Loucy (cell line): ENCODE results near the gene TNFRSF14.

Experiments used
- H2AFZ ChIP-seq: fragments of 200-600 bp; sonication (generic); 2 replicates; pipeline ENCODE4 v1.6.0; 2016; ENCODE audit warnings: antibody characterized with exemption, mild to moderate bottlenecking, low read length, moderate library complexity
- H3F3A ChIP-seq: fragments of 200-600 bp; 2 replicates; pipeline ENCODE4 v1.6.0; 2016; ENCODE audit warnings: antibody characterized with exemption, low read depth, mild to moderate bottlenecking
- H3K27me3 ChIP-seq: fragments of 200-600 bp; sonication (generic); 2 replicates; pipeline ENCODE4 v1.6.1; 2014; ENCODE audit warnings: low read length, mild to moderate bottlenecking; ENCODE audit not compliant: insufficient read depth, poor library complexity, severe bottlenecking
- H3K36me3 ChIP-seq: fragments of 200-600 bp; sonication (generic); 2 replicates; pipeline ENCODE4 v1.6.1; 2016; ENCODE audit warnings: low read length; ENCODE audit not compliant: insufficient read depth
- H3K4me1 ChIP-seq: fragments of 200-600 bp; sonication (generic); 2 replicates; pipeline ENCODE4 v1.5.1; 2014; ENCODE audit warnings: low read length, mild to moderate bottlenecking; ENCODE audit not compliant: insufficient read depth, poor library complexity, severe bottlenecking
- H3K4me2 ChIP-seq: fragments of 200-600 bp; sonication (generic); 2 replicates; pipeline ENCODE4 v1.6.0; 2014; ENCODE audit warnings: antibody characterized with exemption, low read length, low read depth, mild to moderate bottlenecking; ENCODE audit not compliant: poor library complexity, severe bottlenecking
- H3K4me3 ChIP-seq: fragments of 200-600 bp; sonication (generic); 2 replicates; pipeline ENCODE4 v1.5.1; 2014; ENCODE audit warnings: low read length, mild to moderate bottlenecking, mixed read lengths; ENCODE audit not compliant: poor library complexity, severe bottlenecking
- H3K79me2 ChIP-seq: fragments of 200-600 bp; sonication (generic); 2 replicates; pipeline ENCODE4 v1.6.1; 2014; ENCODE audit warnings: low read length; ENCODE audit not compliant: insufficient read depth
- H3K9ac ChIP-seq: fragments of 200-600 bp; sonication (generic); 2 replicates; pipeline ENCODE4 v1.6.0; 2014; ENCODE audit warnings: mild to moderate bottlenecking, low read depth, low read length, moderate library complexity; ENCODE audit not compliant: poor library complexity, severe bottlenecking
- H3K9me2 ChIP-seq: fragments of 200-600 bp; sonication (generic); replicated peaks from 2 replicates; pipeline ENCODE4 v1.6.1; 2016; ENCODE audit warnings: low read depth, low read length, mixed read lengths
- H3K9me3 ChIP-seq: fragments of 200-600 bp; sonication (generic); 2 replicates; pipeline ENCODE4 v1.6.1; 2014; ENCODE audit warnings: mild to moderate bottlenecking, antibody characterized with exemption, low read length, low read depth; ENCODE audit not compliant: insufficient read depth
- H4K20me1 ChIP-seq: fragments of 200-600 bp; sonication (generic); 2 replicates; pipeline ENCODE4 v1.6.0; 2014; ENCODE audit warnings: antibody characterized with exemption, low read length, mild to moderate bottlenecking; ENCODE audit not compliant: insufficient read depth, poor library complexity, severe bottlenecking
- EZH2phosphoT487 ChIP-seq: fragments of 200-600 bp; IDR thresholded peaks from 2 replicates; pipeline ENCODE4 v1.6.1; 2018; ENCODE audit warnings: antibody characterized with exemption, mild to moderate bottlenecking, moderate library complexity, borderline replicate concordance
- TF ChIP-seq, protein P1 (sequence below): fragments of 200-600 bp; sonication (generic); conservative IDR thresholded peaks from 2 replicates; pipeline ENCODE4 v1.5.1; 2014; ENCODE audit warnings: mild to moderate bottlenecking, antibody characterized with exemption, low read length

The TNFRSF14 gene

DNA sequence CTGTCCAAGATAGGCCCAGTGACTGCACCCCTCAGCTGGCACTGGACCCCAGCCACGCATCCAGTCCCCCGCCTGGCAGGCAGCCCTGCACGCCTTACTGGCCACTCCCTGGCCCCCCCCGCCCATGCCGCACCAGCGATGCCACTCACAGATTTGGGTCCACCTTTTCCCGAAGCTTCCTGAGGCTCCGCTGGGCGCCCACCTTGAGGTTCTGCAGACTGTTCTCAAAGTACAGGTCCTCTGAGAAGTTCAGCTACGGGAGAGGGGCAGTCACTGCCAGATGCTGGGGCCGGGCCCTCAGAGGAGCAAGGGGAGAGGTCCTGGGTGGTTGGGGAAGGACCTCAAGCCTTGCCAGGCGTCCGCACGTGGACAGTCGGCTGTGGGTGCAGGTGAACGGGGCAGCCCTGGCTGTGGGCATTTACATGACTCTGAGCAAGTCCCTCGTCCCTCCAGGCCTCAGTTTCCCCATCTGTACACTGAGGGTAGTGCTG lies 38.5 kb downstream of the TNFRSF14 start:
- Histone ChIP-seq H3K4me2 (no peak overlapping the region), H3K27me3 (no peaks in the 10 kb centered on the region), H3K79me2 (no peaks in the 10 kb centered on the region), H3F3A (no peaks in the 10 kb centered on the region), H3K9ac (no peak overlapping the region), H3K4me3 (no peak overlapping the region), H3K9me3 (peaks cover 4% of the 10 kb centered on the region; the same call in 1 of the 2 replicates), H3K36me3 (no peaks in the 10 kb centered on the region), H2AFZ (no peak overlapping the region), H3K9me2 (no peaks in the 10 kb centered on the region), H3K4me1 (no peaks in the 10 kb centered on the region), H4K20me1 (no peaks in the 10 kb centered on the region)
- TF ChIP-seq, protein P1, sequence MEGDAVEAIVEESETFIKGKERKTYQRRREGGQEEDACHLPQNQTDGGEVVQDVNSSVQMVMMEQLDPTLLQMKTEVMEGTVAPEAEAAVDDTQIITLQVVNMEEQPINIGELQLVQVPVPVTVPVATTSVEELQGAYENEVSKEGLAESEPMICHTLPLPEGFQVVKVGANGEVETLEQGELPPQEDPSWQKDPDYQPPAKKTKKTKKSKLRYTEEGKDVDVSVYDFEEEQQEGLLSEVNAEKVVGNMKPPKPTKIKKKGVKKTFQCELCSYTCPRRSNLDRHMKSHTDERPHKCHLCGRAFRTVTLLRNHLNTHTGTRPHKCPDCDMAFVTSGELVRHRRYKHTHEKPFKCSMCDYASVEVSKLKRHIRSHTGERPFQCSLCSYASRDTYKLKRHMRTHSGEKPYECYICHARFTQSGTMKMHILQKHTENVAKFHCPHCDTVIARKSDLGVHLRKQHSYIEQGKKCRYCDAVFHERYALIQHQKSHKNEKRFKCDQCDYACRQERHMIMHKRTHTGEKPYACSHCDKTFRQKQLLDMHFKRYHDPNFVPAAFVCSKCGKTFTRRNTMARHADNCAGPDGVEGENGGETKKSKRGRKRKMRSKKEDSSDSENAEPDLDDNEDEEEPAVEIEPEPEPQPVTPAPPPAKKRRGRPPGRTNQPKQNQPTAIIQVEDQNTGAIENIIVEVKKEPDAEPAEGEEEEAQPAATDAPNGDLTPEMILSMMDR: no peak
- no peak for TF ChIP-seq EZH2phosphoT487

DNA sequence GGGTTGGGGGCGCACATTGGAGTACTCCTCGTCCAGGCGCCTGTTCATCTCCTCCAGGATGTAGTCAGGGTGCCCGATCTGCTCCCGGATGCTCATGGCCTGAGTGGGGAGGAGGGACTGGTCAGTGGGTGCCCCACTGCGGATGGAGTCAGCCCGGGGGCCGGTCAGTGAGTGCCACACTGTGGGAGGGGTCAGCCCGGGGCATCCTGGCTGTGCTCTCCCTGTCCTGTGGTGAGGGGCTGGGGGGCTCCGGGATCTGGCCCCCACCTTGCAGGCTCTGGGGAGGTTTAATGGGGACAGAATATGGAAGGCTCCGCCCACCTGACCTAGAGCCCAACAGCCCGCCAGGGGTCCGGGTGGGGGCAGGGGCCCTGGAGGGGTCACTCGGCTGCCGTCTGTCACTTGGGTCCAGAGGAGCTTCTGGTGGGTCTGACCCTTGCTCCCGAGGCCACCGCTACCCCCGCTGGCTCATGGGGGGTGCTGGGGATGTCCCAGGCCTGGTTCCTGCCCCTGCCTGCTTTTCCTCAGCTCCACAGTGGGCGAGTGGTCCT lies 39.2 kb downstream of the TNFRSF14 start:
- no peak overlapping the region for H3K4me2 ChIP-seq
- H3F3A ChIP-seq: no peaks in the 10 kb centered on the region
- no peak for TF ChIP-seq EZH2phosphoT487
- TF ChIP-seq, protein P1: no peak
- no peaks in the 10 kb centered on the region for H3K27me3 ChIP-seq
- no peaks in the 10 kb centered on the region for H3K4me1 ChIP-seq
- no peaks in the 10 kb centered on the region for H3K79me2 ChIP-seq
- no peaks in the 10 kb centered on the region for H3K36me3 ChIP-seq
- no peaks in the 10 kb centered on the region for H4K20me1 ChIP-seq
- H3K9ac ChIP-seq: no peak overlapping the region
- peaks cover 4% of the 10 kb centered on the region; the same call in 1 of the 2 replicates for H3K9me3 ChIP-seq
- H3K9me2 ChIP-seq: no peaks in the 10 kb centered on the region
- H3K4me3 ChIP-seq: no peak overlapping the region
- H2AFZ ChIP-seq: no peak overlapping the region

DNA sequence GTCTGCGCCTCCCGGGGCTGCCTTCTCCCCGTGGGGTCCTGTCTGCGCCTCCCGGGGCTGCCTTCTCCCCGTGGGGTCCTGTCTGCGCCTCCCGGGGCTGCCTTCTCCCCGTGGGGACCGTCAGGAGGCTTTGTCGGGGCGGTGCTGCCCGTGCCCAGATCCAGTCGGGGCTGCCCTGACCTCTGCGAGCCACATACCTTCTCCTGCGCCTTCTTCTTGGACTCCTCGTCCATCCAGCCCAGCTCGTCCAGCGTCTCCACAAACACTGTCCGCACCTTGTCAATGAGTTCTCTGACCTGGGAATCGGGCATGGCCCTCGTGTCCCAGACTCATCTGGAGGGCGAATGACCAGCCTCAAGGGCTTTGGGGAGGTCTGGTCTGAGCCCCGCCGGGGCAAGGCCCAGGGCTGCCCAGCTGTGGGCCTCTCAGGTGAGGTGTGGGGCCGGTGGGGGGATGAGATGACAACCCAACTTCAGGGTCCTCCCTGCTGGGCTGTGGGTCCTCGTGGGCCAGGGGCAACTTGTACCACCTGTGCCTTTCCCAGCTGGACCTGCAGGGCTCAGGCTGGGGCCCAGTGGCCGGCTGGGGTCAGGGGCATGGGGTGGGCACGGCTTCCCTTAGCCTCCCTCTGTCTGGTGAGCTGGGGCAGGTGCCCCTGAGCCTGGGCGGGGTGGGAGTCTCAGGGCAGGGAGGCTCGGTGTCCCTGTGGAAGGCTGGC lies 39.8 kb downstream of the TNFRSF14 start:
- no peaks in the 10 kb centered on the region for H3K9me2 ChIP-seq
- H4K20me1 ChIP-seq: no peaks in the 10 kb centered on the region
- no peaks in the 10 kb centered on the region for H3K27me3 ChIP-seq
- no peaks in the 10 kb centered on the region for H3K4me1 ChIP-seq
- no peaks in the 10 kb centered on the region for H3K79me2 ChIP-seq
- peaks cover 4% of the 10 kb centered on the region; the same call in 1 of the 2 replicates for H3K9me3 ChIP-seq
- TF ChIP-seq, protein P1: no peak
- no peak for TF ChIP-seq EZH2phosphoT487
- H3K36me3 ChIP-seq: no peaks in the 10 kb centered on the region
- no peak overlapping the region for H3K4me3 ChIP-seq
- H3K9ac ChIP-seq: no peak overlapping the region
- no peak overlapping the region for H3K4me2 ChIP-seq
- H2AFZ ChIP-seq: no peak overlapping the region
- no peaks in the 10 kb centered on the region for H3F3A ChIP-seq
